ENCODE results near the gene MACO1. TPM values are rescaled to one million over a fixed set of nuclear protein-coding genes. Genes with fewer than 3 reads are reported as not detected.

The MACO1 gene
- total and polyA plus RNA-seq, 2 of the 13 experiments (the other 11 are each of a cell fraction or from before 2014, with no cell fraction given), result 9.7 to 17.0 TPM

DNA sequence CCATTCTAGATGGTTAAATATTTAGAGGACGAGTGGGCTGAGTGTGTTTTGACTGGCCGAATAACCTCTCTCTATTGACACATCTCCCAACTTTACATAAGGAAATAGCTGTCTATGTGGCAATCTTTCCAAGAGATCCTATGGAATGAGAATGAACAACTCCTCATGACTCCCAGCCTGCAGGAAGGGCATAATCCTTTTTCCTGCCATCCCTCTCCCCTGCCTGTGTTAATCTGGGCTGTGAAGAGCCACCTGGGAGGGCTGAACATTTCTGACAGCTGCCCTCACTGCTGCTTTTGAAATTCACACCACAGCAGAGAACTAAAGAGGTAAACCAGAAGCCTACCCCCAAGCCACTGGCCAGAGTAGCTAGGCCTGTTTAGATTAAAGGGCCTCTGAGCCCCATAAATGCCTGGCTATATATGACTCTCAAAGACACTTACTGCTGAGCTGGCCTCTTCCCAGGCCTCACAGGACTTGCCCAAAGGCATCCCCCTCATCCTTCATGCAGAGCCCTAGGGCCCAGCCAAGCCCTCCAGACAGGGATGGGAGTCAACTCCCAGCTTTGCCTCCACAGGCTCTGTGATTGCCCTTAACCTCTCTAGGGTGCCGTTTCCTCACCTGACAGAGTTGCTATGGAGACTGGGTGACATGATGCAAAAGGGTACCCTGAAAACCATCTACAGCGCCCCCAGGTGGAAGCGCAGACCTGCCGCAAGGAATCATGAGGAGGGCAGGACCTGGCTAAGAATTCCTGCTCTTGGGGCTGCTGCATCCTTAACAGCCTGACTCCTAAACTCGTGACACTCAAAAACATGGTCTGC, 70.8 kb downstream of the MACO1 start (continued):
- TF ChIP-seq, protein P1, sequence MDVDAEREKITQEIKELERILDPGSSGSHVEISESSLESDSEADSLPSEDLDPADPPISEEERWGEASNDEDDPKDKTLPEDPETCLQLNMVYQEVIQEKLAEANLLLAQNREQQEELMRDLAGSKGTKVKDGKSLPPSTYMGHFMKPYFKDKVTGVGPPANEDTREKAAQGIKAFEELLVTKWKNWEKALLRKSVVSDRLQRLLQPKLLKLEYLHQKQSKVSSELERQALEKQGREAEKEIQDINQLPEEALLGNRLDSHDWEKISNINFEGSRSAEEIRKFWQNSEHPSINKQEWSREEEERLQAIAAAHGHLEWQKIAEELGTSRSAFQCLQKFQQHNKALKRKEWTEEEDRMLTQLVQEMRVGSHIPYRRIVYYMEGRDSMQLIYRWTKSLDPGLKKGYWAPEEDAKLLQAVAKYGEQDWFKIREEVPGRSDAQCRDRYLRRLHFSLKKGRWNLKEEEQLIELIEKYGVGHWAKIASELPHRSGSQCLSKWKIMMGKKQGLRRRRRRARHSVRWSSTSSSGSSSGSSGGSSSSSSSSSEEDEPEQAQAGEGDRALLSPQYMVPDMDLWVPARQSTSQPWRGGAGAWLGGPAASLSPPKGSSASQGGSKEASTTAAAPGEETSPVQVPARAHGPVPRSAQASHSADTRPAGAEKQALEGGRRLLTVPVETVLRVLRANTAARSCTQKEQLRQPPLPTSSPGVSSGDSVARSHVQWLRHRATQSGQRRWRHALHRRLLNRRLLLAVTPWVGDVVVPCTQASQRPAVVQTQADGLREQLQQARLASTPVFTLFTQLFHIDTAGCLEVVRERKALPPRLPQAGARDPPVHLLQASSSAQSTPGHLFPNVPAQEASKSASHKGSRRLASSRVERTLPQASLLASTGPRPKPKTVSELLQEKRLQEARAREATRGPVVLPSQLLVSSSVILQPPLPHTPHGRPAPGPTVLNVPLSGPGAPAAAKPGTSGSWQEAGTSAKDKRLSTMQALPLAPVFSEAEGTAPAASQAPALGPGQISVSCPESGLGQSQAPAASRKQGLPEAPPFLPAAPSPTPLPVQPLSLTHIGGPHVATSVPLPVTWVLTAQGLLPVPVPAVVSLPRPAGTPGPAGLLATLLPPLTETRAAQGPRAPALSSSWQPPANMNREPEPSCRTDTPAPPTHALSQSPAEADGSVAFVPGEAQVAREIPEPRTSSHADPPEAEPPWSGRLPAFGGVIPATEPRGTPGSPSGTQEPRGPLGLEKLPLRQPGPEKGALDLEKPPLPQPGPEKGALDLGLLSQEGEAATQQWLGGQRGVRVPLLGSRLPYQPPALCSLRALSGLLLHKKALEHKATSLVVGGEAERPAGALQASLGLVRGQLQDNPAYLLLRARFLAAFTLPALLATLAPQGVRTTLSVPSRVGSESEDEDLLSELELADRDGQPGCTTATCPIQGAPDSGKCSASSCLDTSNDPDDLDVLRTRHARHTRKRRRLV (CRISPR knock-in tag; IDR thresholded peaks at IDR 0.05), result no peak
- TF ChIP-seq CHD4 (IDR thresholded peaks at IDR 0.05; ENCODE audit: borderline replicate concordance, low read length) (no peak), RXRB (CRISPR knock-in tag; IDR thresholded peaks at IDR 0.05; ENCODE audit: borderline replicate concordance) (peak; percentile 46; the same call in 1 of the 2 replicates), PAWR (CRISPR knock-in tag; IDR thresholded peaks at IDR 0.05; ENCODE audit: borderline replicate concordance) (no peak), BORCS8-MEF2B (CRISPR knock-in tag; IDR thresholded peaks at IDR 0.05) (no peak), RBM22 (optimal IDR thresholded peaks at IDR 0.05; ENCODE audit: low read length) (peak; percentile 50), ZNF572 (CRISPR knock-in tag; IDR thresholded peaks at IDR 0.05) (no peak), TARDBP (CRISPR knock-in tag; IDR thresholded peaks at IDR 0.05) (no peak)
- TF ChIP-seq, protein P2, sequence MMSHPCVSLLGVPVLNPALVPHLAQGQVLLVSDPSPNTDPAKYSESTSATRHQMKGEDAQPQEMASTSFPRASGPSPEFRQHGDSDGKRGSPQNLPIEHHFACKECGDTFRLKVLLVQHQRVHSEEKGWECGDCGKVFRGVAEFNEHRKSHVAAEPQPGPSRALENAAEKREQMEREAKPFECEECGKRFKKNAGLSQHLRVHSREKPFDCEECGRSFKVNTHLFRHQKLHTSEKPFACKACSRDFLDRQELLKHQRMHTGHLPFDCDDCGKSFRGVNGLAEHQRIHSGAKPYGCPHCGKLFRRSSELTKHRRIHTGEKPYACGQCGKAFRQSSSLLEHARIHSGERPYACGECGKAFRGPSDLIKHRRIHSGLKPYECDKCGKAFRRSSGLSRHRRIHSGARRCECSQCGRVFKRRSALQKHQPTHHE (CRISPR knock-in tag; IDR thresholded peaks at IDR 0.05; ENCODE audit: borderline replicate concordance), result no peak
- TF ChIP-seq, protein P3, sequence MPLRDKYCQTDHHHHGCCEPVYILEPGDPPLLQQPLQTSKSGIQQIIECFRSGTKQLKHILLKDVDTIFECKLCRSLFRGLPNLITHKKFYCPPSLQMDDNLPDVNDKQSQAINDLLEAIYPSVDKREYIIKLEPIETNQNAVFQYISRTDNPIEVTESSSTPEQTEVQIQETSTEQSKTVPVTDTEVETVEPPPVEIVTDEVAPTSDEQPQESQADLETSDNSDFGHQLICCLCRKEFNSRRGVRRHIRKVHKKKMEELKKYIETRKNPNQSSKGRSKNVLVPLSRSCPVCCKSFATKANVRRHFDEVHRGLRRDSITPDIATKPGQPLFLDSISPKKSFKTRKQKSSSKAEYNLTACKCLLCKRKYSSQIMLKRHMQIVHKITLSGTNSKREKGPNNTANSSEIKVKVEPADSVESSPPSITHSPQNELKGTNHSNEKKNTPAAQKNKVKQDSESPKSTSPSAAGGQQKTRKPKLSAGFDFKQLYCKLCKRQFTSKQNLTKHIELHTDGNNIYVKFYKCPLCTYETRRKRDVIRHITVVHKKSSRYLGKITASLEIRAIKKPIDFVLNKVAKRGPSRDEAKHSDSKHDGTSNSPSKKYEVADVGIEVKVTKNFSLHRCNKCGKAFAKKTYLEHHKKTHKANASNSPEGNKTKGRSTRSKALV (CRISPR knock-in tag; IDR thresholded peaks at IDR 0.05), result no peak
- TF ChIP-seq, protein P4, sequence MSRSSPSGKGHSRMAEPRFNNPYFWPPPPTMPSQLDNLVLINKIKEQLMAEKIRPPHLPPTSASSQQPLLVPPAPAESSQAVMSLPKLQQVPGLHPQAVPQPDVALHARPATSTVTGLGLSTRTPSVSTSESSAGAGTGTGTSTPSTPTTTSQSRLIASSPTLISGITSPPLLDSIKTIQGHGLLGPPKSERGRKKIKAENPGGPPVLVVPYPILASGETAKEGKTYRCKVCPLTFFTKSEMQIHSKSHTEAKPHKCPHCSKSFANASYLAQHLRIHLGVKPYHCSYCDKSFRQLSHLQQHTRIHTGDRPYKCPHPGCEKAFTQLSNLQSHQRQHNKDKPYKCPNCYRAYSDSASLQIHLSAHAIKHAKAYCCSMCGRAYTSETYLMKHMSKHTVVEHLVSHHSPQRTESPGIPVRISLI (CRISPR knock-in tag; IDR thresholded peaks at IDR 0.05; ENCODE audit: borderline replicate concordance), result no peak
- TF ChIP-seq, protein P5, sequence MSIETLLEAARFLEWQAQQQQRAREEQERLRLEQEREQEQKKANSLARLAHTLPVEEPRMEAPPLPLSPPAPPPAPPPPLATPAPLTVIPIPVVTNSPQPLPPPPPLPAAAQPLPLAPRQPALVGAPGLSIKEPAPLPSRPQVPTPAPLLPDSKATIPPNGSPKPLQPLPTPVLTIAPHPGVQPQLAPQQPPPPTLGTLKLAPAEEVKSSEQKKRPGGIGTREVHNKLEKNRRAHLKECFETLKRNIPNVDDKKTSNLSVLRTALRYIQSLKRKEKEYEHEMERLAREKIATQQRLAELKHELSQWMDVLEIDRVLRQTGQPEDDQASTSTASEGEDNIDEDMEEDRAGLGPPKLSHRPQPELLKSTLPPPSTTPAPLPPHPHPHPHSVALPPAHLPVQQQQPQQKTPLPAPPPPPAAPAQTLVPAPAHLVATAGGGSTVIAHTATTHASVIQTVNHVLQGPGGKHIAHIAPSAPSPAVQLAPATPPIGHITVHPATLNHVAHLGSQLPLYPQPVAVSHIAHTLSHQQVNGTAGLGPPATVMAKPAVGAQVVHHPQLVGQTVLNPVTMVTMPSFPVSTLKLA (IDR thresholded peaks at IDR 0.05), result no peak
- TF ChIP-seq, protein P6, sequence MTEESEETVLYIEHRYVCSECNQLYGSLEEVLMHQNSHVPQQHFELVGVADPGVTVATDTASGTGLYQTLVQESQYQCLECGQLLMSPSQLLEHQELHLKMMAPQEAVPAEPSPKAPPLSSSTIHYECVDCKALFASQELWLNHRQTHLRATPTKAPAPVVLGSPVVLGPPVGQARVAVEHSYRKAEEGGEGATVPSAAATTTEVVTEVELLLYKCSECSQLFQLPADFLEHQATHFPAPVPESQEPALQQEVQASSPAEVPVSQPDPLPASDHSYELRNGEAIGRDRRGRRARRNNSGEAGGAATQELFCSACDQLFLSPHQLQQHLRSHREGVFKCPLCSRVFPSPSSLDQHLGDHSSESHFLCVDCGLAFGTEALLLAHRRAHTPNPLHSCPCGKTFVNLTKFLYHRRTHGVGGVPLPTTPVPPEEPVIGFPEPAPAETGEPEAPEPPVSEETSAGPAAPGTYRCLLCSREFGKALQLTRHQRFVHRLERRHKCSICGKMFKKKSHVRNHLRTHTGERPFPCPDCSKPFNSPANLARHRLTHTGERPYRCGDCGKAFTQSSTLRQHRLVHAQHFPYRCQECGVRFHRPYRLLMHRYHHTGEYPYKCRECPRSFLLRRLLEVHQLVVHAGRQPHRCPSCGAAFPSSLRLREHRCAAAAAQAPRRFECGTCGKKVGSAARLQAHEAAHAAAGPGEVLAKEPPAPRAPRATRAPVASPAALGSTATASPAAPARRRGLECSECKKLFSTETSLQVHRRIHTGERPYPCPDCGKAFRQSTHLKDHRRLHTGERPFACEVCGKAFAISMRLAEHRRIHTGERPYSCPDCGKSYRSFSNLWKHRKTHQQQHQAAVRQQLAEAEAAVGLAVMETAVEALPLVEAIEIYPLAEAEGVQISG (CRISPR knock-in tag; IDR thresholded peaks at IDR 0.05), result no peak

Data from HepG2 (cell line).